Liver (tissue), 9 donors: ENCODE data around the gene GPT2. TPM values are rescaled to one million over a fixed set of nuclear protein-coding genes. Genes with fewer than 3 reads are reported as not detected.

Experiments used
- DNase-seq: peaks from one replicate; pipeline ENCODE4 v3.0.0-alpha.2; 2017; ENCODE audit warnings: low spot score
- H3K27ac ChIP-seq, 2 donors: one replicate each; pipeline ENCODE4 v1.7.0; 2013; ENCODE audit warnings: inconsistent platforms in 2 of 2, low read length in 2 of 2, control low read depth in 1 of 2, low read depth in 1 of 2, mild to moderate bottlenecking in 1 of 2
- H3K27me3 ChIP-seq, 4 donors: one replicate each; pipeline versions ENCODE4 v1.6.1 to v1.7.0; 2013; ENCODE audit warnings: low read length in 3 of 4, inconsistent platforms in 1 of 4, mild to moderate bottlenecking in 1 of 4, moderate library complexity in 1 of 4; ENCODE audit not compliant: control insufficient read depth in 4 of 4, insufficient read depth in 4 of 4
- H3K36me3 ChIP-seq, 4 donors: one replicate each; pipeline versions ENCODE4 v1.6.1 to v1.7.0; 2013; ENCODE audit warnings: low read length in 3 of 4, mild to moderate bottlenecking in 3 of 4, low read depth in 1 of 4, moderate library complexity in 1 of 4; ENCODE audit not compliant: control insufficient read depth in 4 of 4, insufficient read depth in 3 of 4
- H3K4me1 ChIP-seq, 4 donors: one replicate each; pipeline versions ENCODE4 v1.6.1 to v1.7.0; 2013; ENCODE audit warnings: low read length in 3 of 4, mild to moderate bottlenecking in 3 of 4, moderate library complexity in 1 of 4; ENCODE audit not compliant: control insufficient read depth in 4 of 4, insufficient read depth in 4 of 4
- H3K4me3 ChIP-seq, 3 donors: one replicate each; pipeline versions ENCODE4 v1.6.1 to v1.7.0; 2013; ENCODE audit warnings: low read length in 3 of 3, control low read depth in 1 of 3, low read depth in 1 of 3, mild to moderate bottlenecking in 1 of 3
- H3K9ac ChIP-seq, 2 donors: one replicate each; pipeline ENCODE4 v1.7.0; 2013; ENCODE audit warnings: low read length in 2 of 2, mild to moderate bottlenecking in 2 of 2, moderate library complexity in 2 of 2, control low read depth in 1 of 2, low read depth in 1 of 2
- H3K9me3 ChIP-seq, 4 donors: one replicate each; pipeline versions ENCODE4 v1.6.1 to v1.7.0; 2013; ENCODE audit warnings: low read length in 3 of 4; ENCODE audit not compliant: control insufficient read depth in 4 of 4
- ATF3 ChIP-seq: IDR thresholded peaks from 2 replicates; pipeline ENCODE4 v1.6.1; 2016; ENCODE audit warnings: antibody characterized with exemption
- CTCF ChIP-seq: fragments of 150-350 bp; IDR thresholded peaks from 2 replicates; pipeline ENCODE4 v1.5.1; 2017; ENCODE audit warnings: improper control_type of control experiment, low read depth, low read length; ENCODE audit not compliant: missing input control
- EGR1 ChIP-seq, 2 donors: IDR thresholded peaks; 2 replicates each; pipeline ENCODE4 v1.6.1; 2016 to 2018; ENCODE audit warnings: antibody characterized with exemption in 2 of 2, low read depth in 2 of 2
- FOXA1 ChIP-seq: IDR thresholded peaks from 2 replicates; pipeline ENCODE4 v1.6.1; 2016; ENCODE audit warnings: antibody characterized with exemption
- FOXA2 ChIP-seq: IDR thresholded peaks from 2 replicates; pipeline ENCODE4 v1.6.1; 2016; ENCODE audit warnings: antibody characterized with exemption
- GABPA ChIP-seq, 2 donors: IDR thresholded peaks in 1 of 2; conservative IDR thresholded peaks in 1 of 2; 2 replicates each; pipeline ENCODE4 v1.6.1; 2016; ENCODE audit warnings: antibody characterized with exemption in 2 of 2, mild to moderate bottlenecking in 1 of 2, moderate library complexity in 1 of 2
- HNF4A ChIP-seq, 2 donors: conservative IDR thresholded peaks; 2 replicates each; pipeline ENCODE4 v1.6.1; 2016; ENCODE audit warnings: antibody characterized with exemption in 2 of 2, mild to moderate bottlenecking in 2 of 2
- HNF4G ChIP-seq: IDR thresholded peaks from 2 replicates; pipeline ENCODE4 v1.6.1; 2016; ENCODE audit warnings: antibody characterized with exemption
- JUND ChIP-seq, 2 donors: IDR thresholded peaks; 2 replicates each; pipeline ENCODE4 v1.6.1; 2016; ENCODE audit warnings: antibody characterized with exemption in 2 of 2
- MAX ChIP-seq: IDR thresholded peaks from 2 replicates; pipeline ENCODE4 v1.6.1; 2016; ENCODE audit warnings: antibody characterized with exemption
- NR2F2 ChIP-seq: IDR thresholded peaks from 2 replicates; pipeline ENCODE4 v1.6.1; 2016; ENCODE audit warnings: antibody characterized with exemption
- RAD21 ChIP-seq, 2 donors: IDR thresholded peaks; 2 replicates each; pipeline ENCODE4 v1.6.1; 2016; ENCODE audit warnings: antibody characterized with exemption in 2 of 2, mild to moderate bottlenecking in 2 of 2
- REST ChIP-seq: IDR thresholded peaks from 2 replicates; pipeline ENCODE4 v1.6.1; 2016; ENCODE audit warnings: antibody characterized with exemption, mild to moderate bottlenecking
- RXRA ChIP-seq, 2 donors: IDR thresholded peaks; 2 replicates each; pipeline ENCODE4 v1.6.1; 2017 to 2018; ENCODE audit warnings: antibody characterized with exemption in 2 of 2, mild to moderate bottlenecking in 1 of 2
- SP1 ChIP-seq: IDR thresholded peaks from 2 replicates; pipeline ENCODE4 v1.6.1; 2018; ENCODE audit warnings: antibody characterized with exemption, mild to moderate bottlenecking
- TAF1 ChIP-seq: conservative IDR thresholded peaks from 2 replicates; pipeline ENCODE4 v1.6.1; 2016; ENCODE audit warnings: antibody characterized with exemption, mild to moderate bottlenecking
- YY1 ChIP-seq: IDR thresholded peaks from 2 replicates; pipeline ENCODE4 v1.6.1; 2016; ENCODE audit warnings: antibody characterized with exemption, mild to moderate bottlenecking
- ZBTB33 ChIP-seq: IDR thresholded peaks from 2 replicates; pipeline ENCODE4 v1.6.1; 2016; ENCODE audit warnings: antibody characterized with exemption
- WGBS: extraction: QIAGEN DNeasy Blood & Tissue Kit; methylation state at CpG from one replicate; pipeline ENCODE4 v1.1.7; 2013; 5-methylcytosine and 5-hydroxymethylcytosine counted together
- polyA plus RNA-seq, 2 donors: library from polyadenylated mRNA; stranded (reverse) in 1 of 2; unstranded in 1 of 2; fragments of 200-250 nt in 1 of 2; fragments of >200 nt in 1 of 2; fragmentation: Nextera tagmentation in 1 of 2; extraction: Ambion mirVana in 1 of 2; gene quantifications; one replicate each; pipeline versions ENCODE4 v1.2.1 to v1.2.3, GENCODE V29; 2013 to 2015
- total RNA-seq, 2 donors: library from RNA; depleted of rRNA; stranded (reverse); fragments of >200 nt; gene quantifications; one replicate each; pipeline ENCODE4 v1.2.3, GENCODE V29; 2014
- donor health status: healthy.
- donor health status: healthy.
- donor health status: healthy.
- donor health status: healthy.
- donor health status: healthy.

Gene GPT2
- total and polyA plus RNA-seq, 4 donors: 6.8 to 78.3 (median 47.0) TPM

GRCh38 chr16:46950009-46950408, 65.8 kb downstream of the GPT2 start:
- peak overlapping the region in 1 of 2 donors; percentile 18 for H3K27ac ChIP-seq
- 21% methylated on average over 1 of the region's 1 CpG for WGBS
- no peaks in the 10 kb centered on the region for H3K27me3 ChIP-seq

More at GRCh38 chr16:46950009-46950408, 65.8 kb downstream of the GPT2 start:
- Histone ChIP-seq H3K4me3 (no peak overlapping the region), H3K9me3 (no peaks in the 10 kb centered on the region), H3K36me3 (peaks cover 0 to 6% (median 3%) of the 10 kb centered on the region in 4 donors), H3K9ac (no peak overlapping the region), H3K4me1 (peaks cover 0 to 17% (median 11%) of the 10 kb centered on the region in 4 donors)
- DNase-seq: no peak
- TF ChIP-seq RXRA (IDR thresholded peaks at IDR 0.05) (peak; percentile 11), TAF1 (no peak), FOXA2 (no peak), CTCF (no peak), SP1 (peak; percentile 25), JUND (IDR thresholded peaks at IDR 0.05) (no peak), RAD21 (IDR thresholded peaks at IDR 0.05) (no peak), REST (no peak), ATF3 (no peak), NR2F2 (no peak), HNF4G (no peak), GABPA (IDR thresholded peaks at IDR 0.05 in 1 of 2, conservative IDR thresholded peaks at IDR 0.05 in 1 of 2) (no peak), HNF4A (conservative IDR thresholded peaks at IDR 0.05) (peak; percentile 11 to 42), YY1 (peak; percentile 15), MAX (no peak), FOXA1 (no peak), EGR1 (IDR thresholded peaks at IDR 0.05; ENCODE audit: low read depth in 2 of 2) (no peak), ZBTB33 (no peak)
